NCI-H1092 (cell line): Measurements from ENCODE around the gene TSC1.
"Not testable (repeated sequence)": the region's sequence is repeated elsewhere in the genome, so short reads cannot be mapped to it uniquely, and the experiment has no call there.

ENCODE experiments used
- DNase-seq: peaks from one replicate; lab custom pipeline; 2025; lab: John Stamatoyannopoulos, UW

The TSC1 gene

DNA sequence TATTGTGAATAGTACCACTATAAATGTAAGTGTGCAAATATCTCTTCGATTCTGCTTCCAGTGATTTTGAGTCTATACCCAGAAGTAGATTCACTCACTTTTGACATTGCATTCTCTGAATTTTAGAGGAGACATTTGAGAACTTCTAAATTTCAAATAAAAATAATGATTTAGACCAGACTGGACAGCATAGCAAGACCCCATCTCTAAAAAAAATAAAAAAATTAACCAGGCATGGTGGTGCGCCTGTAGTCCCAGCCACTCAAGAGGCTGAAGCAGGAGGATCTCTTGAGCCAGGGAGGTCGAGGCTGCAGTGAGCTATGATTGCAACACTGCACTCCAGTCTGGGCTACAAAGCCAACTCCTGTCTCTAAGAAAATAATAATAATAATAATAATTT is 32.2 kb upstream of the TSC1 start:
- DNase-seq, result no peak

DNA sequence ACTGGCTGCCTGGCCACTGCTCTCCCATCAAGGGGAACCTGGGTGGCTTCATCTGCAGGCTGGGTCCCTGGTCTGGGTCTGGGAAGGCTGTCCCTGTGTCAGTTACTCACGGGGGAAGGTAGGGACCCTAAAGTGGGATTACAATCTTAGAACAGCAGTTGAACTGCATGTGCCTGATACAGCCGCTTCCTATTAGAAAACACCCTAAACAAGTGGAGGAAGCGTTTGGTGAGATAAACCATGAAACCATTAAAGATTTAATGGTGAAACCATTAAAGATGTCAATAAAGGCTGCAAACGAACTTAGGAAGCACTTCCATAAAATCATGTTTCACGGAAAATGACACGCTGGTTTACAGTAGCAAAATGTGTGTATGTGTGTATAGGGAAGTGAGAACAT is 31.5 kb upstream of the TSC1 start:
- DNase-seq, result no peak

GRCh38 chr9:132973713-132974112 is 29.3 kb upstream of the TSC1 start:
- no peak for DNase-seq

DNA sequence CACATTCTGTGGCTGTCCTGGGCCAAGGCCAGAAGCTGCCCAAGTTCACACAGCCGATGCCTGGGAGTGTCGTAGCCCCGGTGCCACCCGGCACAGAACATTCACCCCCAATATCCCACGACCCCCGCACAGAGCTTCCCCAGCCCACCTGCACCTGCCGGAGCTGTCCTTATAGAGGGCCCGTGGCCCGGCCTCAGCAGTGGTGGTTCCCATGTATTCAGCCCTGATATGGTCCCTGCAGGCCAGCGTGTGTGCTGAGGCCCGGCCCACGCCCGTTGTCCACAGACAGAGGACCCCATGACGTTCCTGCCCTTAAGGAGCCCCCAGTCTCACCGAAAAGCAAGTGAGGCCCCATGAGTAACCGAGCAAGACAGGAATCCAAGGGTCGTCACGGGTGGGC is 28.8 kb upstream of the TSC1 start:
- DNase-seq, result no peak

DNA sequence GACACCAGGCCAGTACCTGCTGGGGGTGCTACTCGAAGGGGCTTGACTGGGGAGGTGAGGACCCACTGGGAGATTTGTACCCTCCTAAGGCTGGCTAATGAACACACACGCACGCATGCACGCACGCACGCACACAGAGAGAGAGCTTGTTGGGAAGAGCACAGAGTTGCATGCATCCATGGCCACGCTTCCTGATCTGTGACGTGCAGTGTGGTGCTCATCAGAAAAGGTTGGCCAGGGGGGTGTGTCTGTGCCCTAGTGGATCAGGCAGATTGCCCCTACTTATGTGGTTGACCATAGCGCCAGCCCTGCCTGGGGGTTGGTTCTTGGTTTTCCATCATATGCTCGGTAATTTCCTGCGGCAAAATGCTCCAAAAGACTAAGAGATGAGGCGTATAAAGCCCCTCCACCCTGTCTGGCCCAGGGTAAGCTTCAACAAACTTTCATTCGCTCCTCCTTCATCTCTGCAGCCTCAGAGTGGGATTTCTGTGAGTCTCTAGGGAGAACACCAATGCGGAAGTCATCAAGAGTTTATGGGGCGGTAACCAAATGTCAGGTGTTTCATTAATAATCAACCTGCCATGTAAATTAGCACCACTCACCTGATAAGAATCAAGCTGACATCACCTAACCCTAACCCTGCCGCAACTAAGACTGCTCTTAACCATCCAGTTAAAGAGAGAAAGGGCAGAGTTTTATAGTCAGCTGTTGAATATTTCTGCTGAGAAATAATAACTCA is 26.1 kb upstream of the TSC1 start:
- DNase-seq, result no peak

DNA sequence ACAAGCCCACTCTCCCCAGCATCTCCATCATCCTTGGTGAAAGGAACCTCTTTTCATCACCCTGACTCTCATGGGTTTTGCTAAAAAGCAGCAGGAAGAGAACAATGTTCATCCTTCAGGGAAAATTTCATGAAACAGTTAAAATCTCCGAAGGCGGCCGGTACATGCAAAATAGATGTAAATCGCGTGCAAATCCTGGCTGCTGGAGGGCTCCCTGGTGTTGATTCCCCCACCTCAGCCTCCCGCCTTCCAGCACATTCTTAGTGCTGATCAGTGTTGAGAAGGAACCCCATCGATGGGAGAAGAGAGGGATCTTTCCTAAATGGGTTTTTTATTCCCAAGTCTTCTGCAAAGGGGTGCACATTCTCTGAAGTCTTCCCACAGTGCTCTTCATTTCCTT is 25.4 kb upstream of the TSC1 start:
- no peak for DNase-seq

DNA sequence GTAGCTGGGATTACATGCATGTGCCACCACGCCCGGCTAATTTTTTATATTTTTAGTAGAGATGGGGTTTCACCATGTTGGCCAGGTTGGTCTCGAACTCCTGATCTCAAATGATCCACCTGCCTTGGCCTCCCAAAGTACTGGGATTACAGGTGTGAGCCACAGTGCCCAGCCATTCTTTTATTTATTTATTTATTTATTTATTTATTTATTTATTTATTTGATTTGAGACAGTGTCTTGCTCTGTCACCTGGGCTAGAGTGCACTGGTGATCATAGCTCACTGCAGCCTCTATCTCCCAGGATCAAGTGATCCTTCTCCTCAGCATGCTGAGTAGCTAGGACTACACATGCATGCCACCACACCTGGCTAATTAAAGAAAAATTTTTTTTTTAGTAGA is 23.5 kb upstream of the TSC1 start:
- DNase-seq, result not testable (repeated sequence)

DNA sequence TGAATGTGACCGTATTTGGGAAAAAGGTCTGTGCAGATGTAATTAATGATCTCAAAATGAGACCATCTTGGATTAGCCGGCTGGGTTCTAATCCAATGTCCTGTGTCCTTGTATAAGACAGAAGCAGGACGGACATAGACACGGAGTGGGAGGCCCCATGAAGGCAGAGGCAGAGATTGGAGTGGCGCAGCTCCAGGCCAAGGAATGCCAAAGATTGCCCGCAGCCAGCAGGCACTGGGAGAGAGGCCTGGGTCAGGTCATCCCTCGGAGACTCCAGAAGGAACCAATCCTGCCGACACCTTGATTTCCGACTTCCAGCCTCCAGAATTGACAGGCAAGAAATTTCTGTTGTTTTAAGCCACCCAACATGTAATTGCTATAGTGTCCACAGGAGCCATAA is 21.1 kb upstream of the TSC1 start:
- no peak for DNase-seq

DNA sequence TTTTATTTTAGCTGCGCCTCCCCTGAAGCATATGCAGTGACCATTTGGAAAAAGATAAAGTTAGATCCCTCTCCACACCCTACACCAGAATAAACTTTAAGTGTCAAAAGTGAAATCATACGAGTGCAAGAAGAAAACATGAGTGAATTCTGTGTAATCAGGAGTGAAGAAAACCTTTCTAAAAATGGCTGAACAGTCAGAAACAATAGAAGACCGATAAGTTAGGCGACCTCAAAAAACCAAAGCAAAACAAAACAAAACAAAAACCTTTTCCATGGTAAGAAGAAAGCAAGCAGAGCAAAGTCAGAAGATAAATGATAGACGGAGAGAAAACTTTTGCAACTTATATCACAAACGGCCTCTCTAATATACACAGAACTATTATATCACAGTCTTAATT is 16.6 kb upstream of the TSC1 start:
- no peak for DNase-seq

DNA sequence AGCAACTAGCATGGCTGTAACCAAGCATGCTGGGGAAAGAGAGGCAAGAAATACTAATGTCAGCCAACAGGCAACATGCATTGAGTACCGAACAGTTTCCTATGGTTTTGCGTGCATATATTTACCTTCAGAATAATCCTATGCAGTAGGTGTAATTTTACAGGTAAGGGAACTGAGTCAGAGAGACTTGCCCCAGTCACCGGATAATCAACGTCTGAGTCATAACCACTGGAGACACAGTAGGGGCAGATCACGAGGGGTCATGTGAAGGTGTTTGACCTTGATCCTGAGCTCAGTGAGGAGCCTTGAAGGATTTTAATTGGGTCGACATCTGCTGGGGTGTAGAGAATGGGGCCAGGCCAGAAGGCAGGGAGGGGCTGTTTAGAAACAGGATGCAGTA is 13.4 kb upstream of the TSC1 start:
- DNase-seq, result no peak

DNA sequence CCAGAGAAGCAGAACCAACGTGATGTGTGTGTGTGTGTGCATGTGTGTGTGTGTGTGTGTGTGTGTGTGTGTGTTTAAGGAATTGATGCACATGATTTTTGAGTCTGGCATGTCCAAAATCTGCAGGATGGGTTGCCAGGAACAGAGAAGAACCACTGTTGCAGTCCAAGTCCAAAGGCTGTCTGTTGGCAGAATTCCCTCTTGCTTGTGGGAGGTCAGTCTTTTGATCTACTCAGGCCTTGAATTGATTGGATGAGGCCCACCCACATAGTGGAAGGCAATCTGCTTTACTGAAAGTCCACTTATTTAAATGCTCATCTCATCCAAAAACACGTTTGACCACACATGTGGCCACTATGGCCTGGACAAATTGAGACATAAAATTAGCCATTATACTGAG is 11.4 kb upstream of the TSC1 start:
- DNase-seq, result no peak

- DNase-seq, result no peak
Measured at GRCh38 chr9:132955123-132955522, 10.7 kb upstream of the TSC1 start.

DNA sequence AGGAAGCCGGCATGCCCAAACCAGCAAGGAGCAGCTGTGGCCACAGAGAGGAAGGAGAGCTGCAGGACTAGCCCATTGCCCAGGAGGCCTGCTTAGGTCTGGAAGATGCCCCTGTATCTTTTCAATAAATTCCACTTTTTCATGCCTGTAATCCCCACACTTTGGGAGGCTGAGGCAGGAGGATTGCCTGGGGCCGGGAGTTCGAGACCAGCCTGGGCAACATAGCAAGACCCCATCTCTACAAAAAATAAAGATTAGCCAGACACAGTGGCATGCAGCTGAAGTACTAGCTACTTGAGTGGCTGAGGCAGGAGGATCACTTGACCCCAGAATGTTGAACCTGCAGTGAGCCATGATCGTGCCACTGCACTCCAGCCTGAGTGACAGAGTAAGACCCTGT is 5.3 kb upstream of the TSC1 start:
- no peak for DNase-seq

- no peak for DNase-seq
Measured at GRCh38 chr9:132948482-132949050, 4.2 kb upstream of the TSC1 start.

DNA sequence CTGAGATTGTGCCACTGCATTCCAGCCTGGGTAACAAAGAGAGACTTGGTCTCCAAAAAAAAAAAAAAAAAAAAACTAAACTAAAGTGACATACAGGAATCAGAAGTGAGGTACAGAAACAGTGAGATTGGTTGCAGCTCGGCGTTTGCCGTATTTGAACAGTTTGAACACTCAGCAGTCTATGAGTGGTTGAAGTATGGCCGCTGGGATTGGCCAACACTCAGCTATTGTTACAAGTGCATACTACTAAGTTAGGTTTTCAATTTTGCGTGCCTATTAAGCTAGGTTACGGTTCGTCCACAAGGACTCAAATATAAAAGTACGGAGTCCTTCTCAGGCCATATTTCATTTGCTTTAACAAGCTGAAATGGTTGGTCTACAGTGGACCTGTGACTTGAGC is 3.3 kb upstream of the TSC1 start:
- no peak for DNase-seq

GRCh38 chr9:132946631-132947295 is 2.3 kb upstream of the TSC1 start:
- DNase-seq, result no peak

DNA sequence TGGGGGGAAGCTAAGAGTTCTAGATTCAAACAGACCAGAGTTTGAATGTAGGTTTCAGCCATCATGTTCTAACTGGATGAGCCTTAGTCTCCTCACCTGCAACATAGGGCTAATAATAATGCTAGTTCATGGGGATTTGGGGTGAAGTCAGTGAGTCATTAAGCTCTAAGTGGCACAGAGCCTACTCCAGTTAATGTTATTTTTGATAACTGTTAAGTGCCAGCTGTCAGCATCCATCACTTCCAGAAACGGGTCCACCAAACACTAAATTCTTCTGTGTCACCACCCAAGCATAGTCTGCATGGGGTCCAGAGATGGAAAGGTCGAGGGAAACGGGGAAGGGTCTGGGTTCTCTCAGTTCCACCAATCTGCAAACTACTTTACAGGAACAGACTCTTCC is 1.8 kb upstream of the TSC1 start:
- DNase-seq, result no peak

DNA sequence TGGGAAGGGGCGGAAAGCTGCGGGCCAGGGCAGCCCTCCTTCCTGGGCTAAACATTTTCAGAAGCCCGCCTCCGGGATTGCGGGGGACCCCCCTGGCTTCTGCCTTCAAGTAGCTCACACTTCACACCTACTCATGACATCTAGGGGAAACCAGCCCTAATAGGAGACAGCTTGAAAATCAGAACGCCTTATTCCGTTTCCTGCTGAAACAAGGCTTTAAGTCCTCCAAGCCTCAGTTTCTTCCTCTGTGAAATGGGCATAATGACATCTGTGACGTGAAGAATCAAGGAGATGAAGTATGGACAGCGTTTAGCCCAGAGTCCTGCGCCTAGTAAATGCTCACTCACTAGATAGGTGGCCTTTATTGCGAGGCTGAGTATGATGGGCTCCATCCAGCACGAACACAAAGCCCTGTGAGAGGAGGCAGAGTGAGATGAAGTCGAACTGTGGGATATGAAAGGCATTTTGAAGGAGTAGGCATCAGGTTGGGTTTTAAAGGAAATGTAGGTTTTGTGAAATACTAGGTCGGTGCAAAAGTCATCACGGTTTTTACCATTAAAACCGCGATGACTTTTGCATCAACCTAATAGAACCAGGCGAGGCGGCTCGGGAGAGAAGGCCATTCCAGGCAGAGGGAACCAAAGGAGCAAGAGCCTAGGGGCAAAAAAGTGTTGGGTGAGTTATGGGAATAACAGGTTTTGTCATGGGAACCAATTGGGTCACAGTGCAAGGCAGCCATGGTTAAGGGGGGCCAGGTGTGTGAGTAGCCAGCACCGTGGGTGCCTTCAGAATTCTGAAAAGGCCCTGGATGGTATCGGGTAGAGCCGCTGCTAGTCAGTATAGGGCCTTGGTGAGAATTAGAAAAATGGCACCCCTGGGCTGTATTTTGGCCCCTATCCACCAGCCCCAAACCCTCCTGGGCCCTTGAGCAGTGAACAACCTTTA is 1.0 kb upstream of the TSC1 start:
- no peak for DNase-seq

DNA sequence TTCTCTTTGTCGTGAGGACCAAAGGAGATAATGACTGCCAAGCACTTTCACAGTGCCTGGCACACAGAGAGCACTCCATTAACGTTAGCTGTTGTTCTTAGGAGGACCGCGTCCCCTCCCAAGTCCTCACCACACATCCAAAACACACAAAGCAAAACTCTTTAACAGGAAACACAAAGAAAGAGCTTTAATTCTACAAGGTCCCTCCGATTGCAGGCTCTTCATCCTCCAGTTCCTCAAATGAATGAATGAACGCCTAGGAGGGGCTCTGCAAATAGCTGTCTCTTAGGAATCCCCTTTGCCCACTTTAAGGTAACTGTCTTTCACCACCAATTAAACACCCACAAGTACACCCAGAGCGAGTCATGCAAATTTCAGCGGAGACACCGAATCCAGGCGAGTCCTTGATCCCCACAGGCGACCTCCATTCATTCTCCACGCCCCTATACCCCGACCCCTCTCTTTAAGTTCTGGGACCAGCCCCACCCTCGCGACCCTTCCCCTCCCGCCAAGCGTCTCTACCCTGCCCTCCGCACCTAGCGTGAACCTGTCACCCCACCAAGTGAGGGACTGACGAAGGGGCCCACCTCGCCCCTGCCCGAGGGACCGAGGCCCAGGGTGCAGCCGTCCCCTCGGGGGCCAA is 644 bp downstream of the TSC1 start:
- no peak for DNase-seq

- DNase-seq, result no peak
Measured at GRCh38 chr9:132942541-132943182, 1.8 kb downstream of the TSC1 start.

DNA sequence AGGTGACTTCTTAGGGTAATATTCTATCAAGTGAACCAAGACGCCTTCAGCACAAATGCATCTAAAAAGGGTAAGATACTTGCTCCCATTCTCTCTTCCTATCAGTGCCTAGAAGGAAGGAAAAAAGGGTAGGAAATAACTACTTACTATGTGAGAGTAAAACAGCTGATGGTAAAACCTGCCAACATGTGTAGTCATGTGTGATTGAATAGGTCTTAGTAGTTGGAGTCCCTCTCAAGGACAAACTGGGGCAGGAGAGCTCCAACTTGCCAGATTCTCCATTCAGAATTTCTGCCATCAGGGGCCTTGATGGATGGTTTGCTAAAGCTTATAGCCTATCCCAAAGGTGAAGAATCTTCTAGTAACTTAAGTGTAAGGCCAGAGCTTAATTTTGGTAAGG is 5.2 kb downstream of the TSC1 start:
- no peak for DNase-seq
